Lung (tissue), 12 donors: ENCODE measurements around the gene ANKRD33B. TPM values are rescaled to one million over a fixed set of nuclear protein-coding genes. Genes with fewer than 3 reads are reported as not detected.

Experiments used
- ATAC-seq: fragments of 200-7000 bp; cut with Tn5 transposase; one replicate; pipeline ENCODE4 v1.9.1; 2020; ENCODE audit warnings: moderate number of reproducible peaks; ENCODE audit not compliant: insufficient read depth, low FRiP score
- DNase-seq, 3 donors: peaks; one replicate each; pipeline ENCODE4 v3.0.0-alpha.2; 2013 to 2017
- H3K27ac ChIP-seq, 2 donors: one replicate each; pipeline ENCODE4 v1.5.1; 2013; ENCODE audit warnings: mild to moderate bottlenecking in 2 of 2, moderate library complexity in 2 of 2, control low read depth in 1 of 2, inconsistent platforms in 1 of 2, low read depth in 1 of 2, low read length in 1 of 2
- H3K27me3 ChIP-seq, 3 donors: one replicate each; pipeline ENCODE4 v1.5.1; 2013; ENCODE audit warnings: low read length in 2 of 3; ENCODE audit not compliant: control insufficient read depth in 3 of 3, insufficient read depth in 3 of 3
- H3K36me3 ChIP-seq, 4 donors: one replicate each; pipeline ENCODE4 v1.5.1; 2013; ENCODE audit warnings: low read length in 4 of 4, mild to moderate bottlenecking in 1 of 4, moderate library complexity in 1 of 4; ENCODE audit not compliant: control insufficient read depth in 4 of 4, insufficient read depth in 4 of 4
- H3K4me1 ChIP-seq, 5 donors: one replicate each; pipeline ENCODE4 v1.5.1; 2013; ENCODE audit warnings: low read length in 5 of 5, mild to moderate bottlenecking in 2 of 5, moderate library complexity in 1 of 5; ENCODE audit not compliant: control insufficient read depth in 5 of 5, insufficient read depth in 5 of 5
- H3K4me3 ChIP-seq: one replicate; pipeline ENCODE4 v1.5.1; 2013; ENCODE audit warnings: mild to moderate bottlenecking, control low read depth, moderate library complexity
- H3K9ac ChIP-seq, 2 donors: one replicate each; pipeline ENCODE4 v1.5.1; 2013; ENCODE audit warnings: low read length in 2 of 2, control low read depth in 1 of 2; ENCODE audit not compliant: insufficient read depth in 1 of 2
- H3K9me3 ChIP-seq, 4 donors: one replicate each; pipeline ENCODE4 v1.5.1; 2013; ENCODE audit warnings: low read length in 3 of 4, mild to moderate bottlenecking in 1 of 4, moderate library complexity in 1 of 4; ENCODE audit not compliant: control insufficient read depth in 4 of 4, insufficient read depth in 3 of 4
- CTCF ChIP-seq: IDR thresholded peaks from 2 replicates; pipeline ENCODE4 v1.5.1; 2012; ENCODE audit warnings: mild to moderate bottlenecking; ENCODE audit errors: control extremely low read depth, extremely low read depth
- WGBS, 2 donors: extraction: QIAGEN DNeasy Blood & Tissue Kit; methylation state at CpG; one replicate each; pipeline ENCODE4 v1.1.7; 2013; 5-methylcytosine and 5-hydroxymethylcytosine counted together
- polyA plus RNA-seq, 2 donors: library from polyadenylated mRNA; stranded (reverse); fragments of 200-250 nt; gene quantifications; one replicate each; pipeline ENCODE4 v1.2.1, GENCODE V29; 2013
- total RNA-seq, 2 donors: library from RNA; depleted of rRNA in 1 of 2; stranded (reverse); fragments of >200 nt in 1 of 2; gene quantifications; one replicate each; pipeline ENCODE4 v1.2.1, GENCODE V29; 2014 to 2021
- donor health status: control.
- donor health status: control.
- donor health status: Bipolar disorder and iron deficiency.
- donor health status: healthy.
- donor health status: DM: yes; HTN: yes; CAD: no.

Gene ANKRD33B
- total and polyA plus RNA-seq, 4 donors: 1.0 to 6.3 (median 2.1) TPM

- ATAC-seq (no peak), DNase-seq (no peak)
- H3K9ac ChIP-seq: no peak overlapping the region
- no peak for TF ChIP-seq CTCF
- H3K27me3 ChIP-seq: peaks cover 0 to 18% (median 6%) of the 10 kb centered on the region in 3 donors
- H3K27ac ChIP-seq: no peak overlapping the region
- peaks cover 0 to 6% (median 0%) of the 10 kb centered on the region in 5 donors for H3K4me1 ChIP-seq
- no peaks in the 10 kb centered on the region for H3K9me3 ChIP-seq
- WGBS, 2 donors: 47 to 61% methylated on average over 23 of the region's 23 CpGs
- no peaks in the 10 kb centered on the region for H3K36me3 ChIP-seq
- no peak overlapping the region for H3K4me3 ChIP-seq
These were observed 68.4 kb downstream of the ANKRD33B start for GRCh38 chr5:10632110-10632761.

GRCh38 chr5:10633271-10634049, 69.6 kb downstream of the ANKRD33B start:
- WGBS, 2 donors: 41 to 47% methylated on average over 28 of the region's 28 CpGs
- H3K9ac ChIP-seq: no peak overlapping the region
- no peak for TF ChIP-seq CTCF
- no peaks in the 10 kb centered on the region for H3K4me1 ChIP-seq
- H3K4me3 ChIP-seq: no peak overlapping the region
- H3K27ac ChIP-seq: no peak overlapping the region
- no peak for ATAC-seq
- H3K36me3 ChIP-seq: no peaks in the 10 kb centered on the region
- peaks cover 0 to 29% (median 6%) of the 10 kb centered on the region in 3 donors for H3K27me3 ChIP-seq
- peak in 2 of 3 donors; percentile 19 to 54 for DNase-seq
- H3K9me3 ChIP-seq: peaks cover 0 to 2% (median under 1%) of the 10 kb centered on the region in 4 donors

GRCh38 chr5:10634050-10634449, 70.2 kb downstream of the ANKRD33B start:
- H3K27me3 ChIP-seq: peaks cover 0 to 32% (median 6%) of the 10 kb centered on the region in 3 donors
- DNase-seq: no peak
- H3K4me3 ChIP-seq: no peak overlapping the region
- no peak overlapping the region for H3K9ac ChIP-seq
- TF ChIP-seq CTCF: no peak
- no peaks in the 10 kb centered on the region for H3K4me1 ChIP-seq
- H3K36me3 ChIP-seq: no peaks in the 10 kb centered on the region
- no peak overlapping the region for H3K27ac ChIP-seq
- 53 to 70% methylated on average over 4 of the region's 4 CpGs for WGBS, 2 donors
- H3K9me3 ChIP-seq: peaks cover 0 to 3% (median 1%) of the 10 kb centered on the region in 4 donors
- no peak for ATAC-seq
